OCI-M1 (cell line): ENCODE measurements around the gene ANKLE2.
"Not testable (repeated sequence)": the region's sequence is repeated elsewhere in the genome, so short reads cannot be mapped to it uniquely, and the experiment has no call there.

Source experiments
- DNase-seq: peaks from one replicate; lab custom pipeline; 2025; lab: John Stamatoyannopoulos, UW

ANKLE2 gene

GRCh38 chr12:132761032-132761920 is at the start of gene ANKLE2:
ANKLE2 (minus strand) TSS chr12:132761832; CDS start chr12:132761798, 34 bp downstream.
- peak; percentile 64 for DNase-seq

- peak; percentile 6 for DNase-seq
Observed at GRCh38 chr12:132809391-132809790, 47.8 kb upstream of the ANKLE2 start.

- DNase-seq: no peak
Observed at GRCh38 chr12:132807295-132808092, 45.9 kb upstream of the ANKLE2 start.

- DNase-seq: no peak
Observed at GRCh38 chr12:132806857-132807256, 45.2 kb upstream of the ANKLE2 start.

GRCh38 chr12:132804426-132804861 is 42.8 kb upstream of the ANKLE2 start:
- no peak for DNase-seq

- no peak for DNase-seq
Observed at GRCh38 chr12:132803888-132804287, 42.3 kb upstream of the ANKLE2 start.

GRCh38 chr12:132803125-132803524 is 41.5 kb upstream of the ANKLE2 start:
- DNase-seq: no peak

- DNase-seq: no peak
Observed at GRCh38 chr12:132801741-132802140, 40.1 kb upstream of the ANKLE2 start.

- DNase-seq: no peak
Observed at GRCh38 chr12:132798836-132799235, 37.2 kb upstream of the ANKLE2 start.

GRCh38 chr12:132797820-132798570 is 36.4 kb upstream of the ANKLE2 start:
- DNase-seq: no peak

- no peak for DNase-seq
Observed at GRCh38 chr12:132795847-132796246, 34.2 kb upstream of the ANKLE2 start.

- not testable (repeated sequence) for DNase-seq
Observed at GRCh38 chr12:132791940-132792339, 30.3 kb upstream of the ANKLE2 start.

- no peak for DNase-seq
Observed at GRCh38 chr12:132789099-132789471, 27.5 kb upstream of the ANKLE2 start.

- DNase-seq: no peak
Observed at GRCh38 chr12:132788375-132789098, 26.9 kb upstream of the ANKLE2 start.

- no peak for DNase-seq
Observed at GRCh38 chr12:132787877-132788276, 26.2 kb upstream of the ANKLE2 start.

GRCh38 chr12:132786192-132786591 is 24.6 kb upstream of the ANKLE2 start:
- DNase-seq: no peak

GRCh38 chr12:132784580-132784979 is 22.9 kb upstream of the ANKLE2 start:
- DNase-seq: no peak

GRCh38 chr12:132783917-132784531 is 22.4 kb upstream of the ANKLE2 start:
- no peak for DNase-seq

GRCh38 chr12:132781938-132782337 is 20.3 kb upstream of the ANKLE2 start:
- no peak for DNase-seq

GRCh38 chr12:132779781-132780353 is 18.2 kb upstream of the ANKLE2 start:
- DNase-seq: no peak

- no peak for DNase-seq
Observed at GRCh38 chr12:132777614-132778013, 16.0 kb upstream of the ANKLE2 start.
